ENCODE data around the gene MED26.

The MED26 gene

GRCh38 chr19:16536130-16536529, 91.9 kb downstream of the MED26 start:
- no peaks in the 10 kb centered on the region for H3K27me3 ChIP-seq (ENCODE audit: insufficient read depth, low read length)
- H3K36me3 ChIP-seq (ENCODE audit: insufficient read depth, low read length): no peaks in the 10 kb centered on the region
- H3K4me1 ChIP-seq (ENCODE audit: control insufficient read depth, insufficient read depth, low read length, unreplicated experiment): peaks cover 4% of the 10 kb centered on the region
- H2AFZ ChIP-seq (ENCODE audit: low read length, unreplicated experiment): no peak overlapping the region
- H3K79me2 ChIP-seq (ENCODE audit: control insufficient read depth, insufficient read depth, low read length, unreplicated experiment): peaks cover 53% of the 10 kb centered on the region
- H3K4me3 ChIP-seq (ENCODE audit: low read depth, low read length): no peak overlapping the region
- H3K27ac ChIP-seq (ENCODE audit: low read depth, low read length): no peak overlapping the region

DNA sequence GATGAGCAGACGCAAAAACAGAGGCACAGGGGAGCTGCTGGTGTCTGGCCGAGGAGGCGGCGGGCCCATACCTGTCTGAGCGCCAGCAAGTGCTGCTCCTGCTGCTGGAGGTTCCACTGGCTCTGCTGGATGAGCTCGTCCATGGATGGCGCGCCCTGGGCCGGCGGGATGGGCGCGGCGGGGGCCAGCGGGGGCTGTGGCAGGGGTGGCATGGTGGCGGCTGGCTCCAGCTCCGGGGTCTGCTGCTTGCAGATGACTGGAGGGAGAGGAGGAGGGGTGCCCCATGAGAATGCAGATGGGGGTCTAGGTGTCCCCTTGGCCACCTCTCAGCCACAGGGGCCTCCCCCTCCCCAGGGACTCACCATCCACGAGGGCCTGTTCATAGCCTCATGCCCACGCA, 92.6 kb downstream of the MED26 start:
- Histone ChIP-seq H3K27me3 (ENCODE audit: insufficient read depth, low read length) (no peaks in the 10 kb centered on the region), H3K4me3 (ENCODE audit: low read depth, low read length) (no peak overlapping the region), H3K4me1 (ENCODE audit: control insufficient read depth, insufficient read depth, low read length, unreplicated experiment) (no peaks in the 10 kb centered on the region), H3K79me2 (ENCODE audit: control insufficient read depth, insufficient read depth, low read length, unreplicated experiment) (peaks cover 45% of the 10 kb centered on the region), H2AFZ (ENCODE audit: low read length, unreplicated experiment) (no peak overlapping the region), H3K27ac (ENCODE audit: low read depth, low read length) (no peak overlapping the region), H3K36me3 (ENCODE audit: insufficient read depth, low read length) (no peaks in the 10 kb centered on the region)

GRCh38 chr19:16532440-16533234, 95.4 kb downstream of the MED26 start:
- no peaks in the 10 kb centered on the region for H3K27me3 ChIP-seq (ENCODE audit: insufficient read depth, low read length)

GRCh38 chr19:16531380-16531669, 96.7 kb downstream of the MED26 start:
- Histone ChIP-seq H3K4me1 (ENCODE audit: control insufficient read depth, insufficient read depth, low read length, unreplicated experiment) (no peaks in the 10 kb centered on the region), H3K36me3 (ENCODE audit: insufficient read depth, low read length) (0 out of 2 replicates have a peak, but pooled peaks cover 3% of the 10 kb centered on the region), H3K79me2 (ENCODE audit: control insufficient read depth, insufficient read depth, low read length, unreplicated experiment) (peaks cover 10% of the 10 kb centered on the region), H3K27me3 (ENCODE audit: insufficient read depth, low read length) (no peaks in the 10 kb centered on the region), H3K4me3 (ENCODE audit: low read depth, low read length) (no peak overlapping the region), H3K27ac (ENCODE audit: low read depth, low read length) (no peak overlapping the region), H2AFZ (ENCODE audit: low read length, unreplicated experiment) (no peak overlapping the region)

More at GRCh38 chr19:16532440-16533234, 95.4 kb downstream of the MED26 start:
- no peak overlapping the region for H3K4me3 ChIP-seq (ENCODE audit: low read depth, low read length)
- H3K79me2 ChIP-seq (ENCODE audit: control insufficient read depth, insufficient read depth, low read length, unreplicated experiment): peaks cover 22% of the 10 kb centered on the region
- H3K36me3 ChIP-seq (ENCODE audit: insufficient read depth, low read length): 0 out of 2 replicates have a peak, but pooled peaks cover 3% of the 10 kb centered on the region
- no peaks in the 10 kb centered on the region for H3K4me1 ChIP-seq (ENCODE audit: control insufficient read depth, insufficient read depth, low read length, unreplicated experiment)
- no peak overlapping the region for H3K27ac ChIP-seq (ENCODE audit: low read depth, low read length)
- H2AFZ ChIP-seq (ENCODE audit: low read length, unreplicated experiment): no peak overlapping the region

- Histone ChIP-seq H3K27me3 (ENCODE audit: insufficient read depth, low read length) (no peaks in the 10 kb centered on the region), H3K27ac (ENCODE audit: low read depth, low read length) (no peak overlapping the region), H3K36me3 (ENCODE audit: insufficient read depth, low read length) (0 out of 2 replicates have a peak, but pooled peaks cover 3% of the 10 kb centered on the region), H3K4me1 (ENCODE audit: control insufficient read depth, insufficient read depth, low read length, unreplicated experiment) (no peaks in the 10 kb centered on the region), H3K4me3 (ENCODE audit: low read depth, low read length) (no peak overlapping the region), H3K79me2 (ENCODE audit: control insufficient read depth, insufficient read depth, low read length, unreplicated experiment) (peaks cover 4% of the 10 kb centered on the region), H2AFZ (ENCODE audit: low read length, unreplicated experiment) (no peak overlapping the region)
Observed at GRCh38 chr19:16530540-16531379, 97.2 kb downstream of the MED26 start.

DNA sequence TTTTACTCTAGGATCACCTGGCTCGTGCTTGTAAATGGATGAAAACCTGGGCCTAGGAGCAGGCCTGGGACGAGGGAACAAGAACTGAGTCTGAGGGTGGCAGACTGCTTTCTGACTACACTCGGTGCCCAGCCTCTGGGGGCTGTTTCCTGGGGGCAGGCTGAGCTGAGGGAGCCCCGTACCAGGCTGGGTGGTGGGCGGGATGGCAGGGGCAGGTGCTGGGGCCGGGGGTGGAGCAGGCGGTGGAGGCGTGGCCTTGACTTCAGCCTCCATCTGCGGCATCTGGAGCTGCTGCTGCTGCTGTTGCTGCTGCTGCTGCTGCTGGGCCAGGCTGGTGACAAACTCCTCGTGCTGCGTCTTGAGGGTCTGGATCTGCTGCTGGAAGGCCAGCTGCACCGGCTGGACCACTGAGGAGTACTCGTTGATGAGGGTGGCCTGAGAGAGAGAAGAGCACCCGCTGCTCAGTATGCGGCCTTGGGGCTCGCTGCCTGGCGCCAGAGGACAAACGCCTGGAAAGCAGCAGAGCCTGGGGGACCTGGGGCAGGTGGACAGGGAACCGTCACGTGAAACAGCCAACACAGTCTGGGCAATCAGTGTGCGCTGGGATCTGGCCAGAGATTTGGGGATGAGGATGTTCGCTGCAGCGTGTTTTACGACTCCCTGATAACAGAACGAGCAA, 98.4 kb downstream of the MED26 start:
- H3K79me2 ChIP-seq (ENCODE audit: control insufficient read depth, insufficient read depth, low read length, unreplicated experiment): no peaks in the 10 kb centered on the region
- H3K27ac ChIP-seq (ENCODE audit: low read depth, low read length): no peak overlapping the region
- H3K36me3 ChIP-seq (ENCODE audit: insufficient read depth, low read length): 0 out of 2 replicates have a peak, but pooled peaks cover 3% of the 10 kb centered on the region

DNA sequence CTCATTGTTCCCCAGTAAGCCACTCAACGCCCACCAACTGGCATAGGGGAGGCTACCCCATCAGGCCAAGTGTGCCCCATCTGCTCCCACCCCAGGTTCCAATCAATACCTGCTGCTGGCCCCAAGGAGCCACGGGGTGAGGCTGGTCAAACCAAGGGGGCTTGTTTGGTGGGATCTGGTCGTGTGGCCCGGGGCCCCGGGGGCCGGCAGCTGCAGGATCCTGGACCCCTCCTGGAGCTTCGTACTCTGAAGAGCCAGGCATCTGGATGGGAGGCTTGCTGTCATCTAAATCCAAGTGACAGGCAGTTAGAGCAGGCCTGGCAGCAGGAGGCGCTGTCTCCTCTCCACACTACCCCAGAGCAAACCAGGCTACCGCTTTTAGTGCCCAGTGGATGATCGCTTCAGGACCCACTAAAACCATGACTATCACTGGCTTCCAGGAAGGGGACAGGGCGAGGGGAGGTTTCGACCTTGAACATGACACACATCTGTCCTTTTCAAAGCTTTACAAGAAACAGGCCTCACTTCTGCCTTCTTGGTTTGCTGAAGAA, 100.0 kb downstream of the MED26 start:
- H3K36me3 ChIP-seq (ENCODE audit: insufficient read depth, low read length): 0 out of 2 replicates have a peak, but pooled peaks cover 3% of the 10 kb centered on the region
- no peak overlapping the region for H3K27ac ChIP-seq (ENCODE audit: low read depth, low read length)
- no peaks in the 10 kb centered on the region for H3K4me1 ChIP-seq (ENCODE audit: control insufficient read depth, insufficient read depth, low read length, unreplicated experiment)

More for the DNA sequence above, 98.4 kb downstream of the MED26 start:
- H3K27me3 ChIP-seq (ENCODE audit: insufficient read depth, low read length): no peaks in the 10 kb centered on the region
- H3K4me3 ChIP-seq (ENCODE audit: low read depth, low read length): no peak overlapping the region
- no peaks in the 10 kb centered on the region for H3K4me1 ChIP-seq (ENCODE audit: control insufficient read depth, insufficient read depth, low read length, unreplicated experiment)
- no peak overlapping the region for H2AFZ ChIP-seq (ENCODE audit: low read length, unreplicated experiment)

GRCh38 chr19:16527334-16527935, 100.6 kb downstream of the MED26 start:
- Histone ChIP-seq H3K27me3 (ENCODE audit: insufficient read depth, low read length) (no peaks in the 10 kb centered on the region), H3K79me2 (ENCODE audit: control insufficient read depth, insufficient read depth, low read length, unreplicated experiment) (no peaks in the 10 kb centered on the region), H3K4me1 (ENCODE audit: control insufficient read depth, insufficient read depth, low read length, unreplicated experiment) (no peaks in the 10 kb centered on the region), H3K36me3 (ENCODE audit: insufficient read depth, low read length) (0 out of 2 replicates have a peak, but pooled peaks cover 3% of the 10 kb centered on the region), H3K4me3 (ENCODE audit: low read depth, low read length) (no peak overlapping the region), H2AFZ (ENCODE audit: low read length, unreplicated experiment) (no peak overlapping the region), H3K27ac (ENCODE audit: low read depth, low read length) (no peak overlapping the region)

More for the DNA sequence above, 100.0 kb downstream of the MED26 start:
- no peaks in the 10 kb centered on the region for H3K79me2 ChIP-seq (ENCODE audit: control insufficient read depth, insufficient read depth, low read length, unreplicated experiment)
- no peaks in the 10 kb centered on the region for H3K27me3 ChIP-seq (ENCODE audit: insufficient read depth, low read length)
- H3K4me3 ChIP-seq (ENCODE audit: low read depth, low read length): no peak overlapping the region
- H2AFZ ChIP-seq (ENCODE audit: low read length, unreplicated experiment): no peak overlapping the region

DNA sequence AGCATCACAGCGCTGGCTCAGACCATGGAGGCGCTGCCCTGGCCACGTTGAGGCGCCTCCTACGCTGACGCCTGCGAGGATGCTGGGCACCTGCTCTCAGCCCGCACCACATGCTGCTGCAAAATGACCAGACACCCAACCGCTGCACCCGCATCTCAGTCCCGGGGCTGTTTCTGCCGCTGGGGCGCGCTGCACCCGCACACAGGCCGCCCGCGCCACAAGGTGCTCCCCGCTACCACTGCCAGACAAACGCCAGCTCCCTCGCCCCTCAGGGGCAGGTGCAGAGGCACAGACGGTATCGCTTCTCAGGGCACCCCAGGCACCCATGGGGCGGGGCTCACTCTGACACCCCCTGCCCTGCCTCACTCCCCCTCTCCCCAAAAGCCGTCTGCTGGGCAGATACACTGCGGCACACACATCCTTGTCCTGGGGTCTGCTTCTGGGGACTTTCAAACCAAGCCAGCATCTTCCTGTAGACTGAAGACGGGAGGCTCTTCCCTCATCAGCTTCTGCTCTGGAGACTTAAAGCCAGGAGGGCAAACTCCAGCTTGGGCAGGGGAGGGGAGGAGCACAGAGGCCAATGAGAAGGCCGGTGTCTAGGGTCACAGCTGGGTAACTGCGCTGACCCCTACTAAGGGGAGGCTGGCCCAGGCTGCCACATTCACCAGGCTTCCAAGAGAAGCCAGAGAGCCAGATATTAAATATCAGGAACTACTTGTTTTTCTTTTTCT, 102.1 kb downstream of the MED26 start:
- no peaks in the 10 kb centered on the region for H3K4me1 ChIP-seq (ENCODE audit: control insufficient read depth, insufficient read depth, low read length, unreplicated experiment)
- H3K4me3 ChIP-seq (ENCODE audit: low read depth, low read length): no peak overlapping the region
- no peaks in the 10 kb centered on the region for H3K79me2 ChIP-seq (ENCODE audit: control insufficient read depth, insufficient read depth, low read length, unreplicated experiment)
- H2AFZ ChIP-seq (ENCODE audit: low read length, unreplicated experiment): no peak overlapping the region
- H3K27me3 ChIP-seq (ENCODE audit: insufficient read depth, low read length): no peaks in the 10 kb centered on the region
- 0 out of 2 replicates have a peak, but pooled peaks cover 3% of the 10 kb centered on the region for H3K36me3 ChIP-seq (ENCODE audit: insufficient read depth, low read length)
- no peak overlapping the region for H3K27ac ChIP-seq (ENCODE audit: low read depth, low read length)
